ENCODE results near the gene TRERF1. TPM values are rescaled to one million over a fixed set of nuclear protein-coding genes. Genes with fewer than 3 reads are reported as not detected.

The TRERF1 gene
- total and polyA plus RNA-seq, 2 of the 4 experiments (the other 2 are of a cell fraction): 6.3 to 9.9 TPM

DNA sequence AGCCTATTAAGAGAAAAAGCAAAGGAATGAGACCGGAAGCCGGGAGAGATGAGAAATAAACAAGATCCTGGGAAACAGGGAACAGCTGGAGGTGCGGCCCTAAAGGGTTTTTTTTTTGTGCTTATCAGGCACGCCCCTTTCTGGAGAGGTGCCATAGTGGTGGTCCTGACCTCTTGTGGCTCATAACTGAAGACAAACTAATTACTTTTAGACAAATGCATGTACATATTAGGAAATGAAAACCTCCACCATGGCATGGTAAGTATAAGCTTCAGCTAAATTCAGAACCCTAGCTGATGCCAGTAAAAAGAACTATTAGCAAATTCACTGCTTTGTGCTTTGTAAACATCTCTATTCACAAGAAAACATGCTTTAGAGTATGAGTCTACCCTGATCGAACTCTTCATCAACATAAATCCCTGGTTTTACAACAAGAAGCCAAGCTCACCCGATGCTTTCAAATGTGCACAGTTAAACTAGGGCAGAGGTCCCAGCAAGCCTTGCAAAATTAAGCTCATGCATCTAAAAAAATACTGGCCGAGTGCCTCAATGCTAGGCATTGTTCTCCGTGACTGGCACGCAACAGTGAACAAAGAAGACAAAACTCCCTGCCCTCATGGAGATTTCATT is 137.7 kb downstream of the TRERF1 start (continued):
- TF ChIP-seq CHD1 (IDR thresholded peaks at IDR 0.05; ENCODE audit: low read depth, low read length): no peak
- no peak for TF ChIP-seq RAD21 (IDR thresholded peaks at IDR 0.05; ENCODE audit: low read length)
- no peak for TF ChIP-seq BHLHE40 (IDR thresholded peaks at IDR 0.05; ENCODE audit: low read depth, low read length)
- TF ChIP-seq, protein P1, sequence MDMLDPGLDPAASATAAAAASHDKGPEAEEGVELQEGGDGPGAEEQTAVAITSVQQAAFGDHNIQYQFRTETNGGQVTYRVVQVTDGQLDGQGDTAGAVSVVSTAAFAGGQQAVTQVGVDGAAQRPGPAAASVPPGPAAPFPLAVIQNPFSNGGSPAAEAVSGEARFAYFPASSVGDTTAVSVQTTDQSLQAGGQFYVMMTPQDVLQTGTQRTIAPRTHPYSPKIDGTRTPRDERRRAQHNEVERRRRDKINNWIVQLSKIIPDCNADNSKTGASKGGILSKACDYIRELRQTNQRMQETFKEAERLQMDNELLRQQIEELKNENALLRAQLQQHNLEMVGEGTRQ (IDR thresholded peaks at IDR 0.05; ENCODE audit: low read depth, low read length): no peak
- no peak for TF ChIP-seq RCOR1 (IDR thresholded peaks at IDR 0.05; ENCODE audit: insufficient replicate concordance, low read length)

All from IMR-90 (cell line).